DOHH2 (cell line): ENCODE results near the gene ITGAX.

Experiments
- H3F3A ChIP-seq: fragments of 200-600 bp; sonication (generic), shearing (Covaris generic); 2 replicates; pipeline ENCODE4 v1.6.0; 2016; ENCODE audit warnings: antibody characterized with exemption, mild to moderate bottlenecking; ENCODE audit not compliant: control insufficient read depth, insufficient read depth
- H3K27ac ChIP-seq: fragments of 200-600 bp; sonication (generic); 2 replicates; pipeline ENCODE4 v1.5.1; 2014; ENCODE audit warnings: low read depth, mild to moderate bottlenecking, low read length, moderate library complexity
- H3K27me3 ChIP-seq: fragments of 200-600 bp; sonication (generic); 2 replicates; pipeline ENCODE4 v1.6.1; 2014; ENCODE audit warnings: mild to moderate bottlenecking, low read length, mixed read lengths; ENCODE audit not compliant: control insufficient read depth
- H3K36me3 ChIP-seq: fragments of 200-600 bp; sonication (generic); 2 replicates; pipeline ENCODE4 v1.6.1; 2014; ENCODE audit warnings: mild to moderate bottlenecking, low read length, moderate library complexity, mixed read lengths; ENCODE audit not compliant: control insufficient read depth
- H3K4me1 ChIP-seq: fragments of 200-600 bp; sonication (generic); 2 replicates; pipeline ENCODE4 v1.6.1; 2014; ENCODE audit warnings: mild to moderate bottlenecking, low read length, mixed read lengths; ENCODE audit not compliant: control insufficient read depth
- H3K4me2 ChIP-seq: fragments of 200-600 bp; sonication (generic); 2 replicates; pipeline ENCODE4 v1.6.0; 2014; ENCODE audit warnings: mild to moderate bottlenecking, low read length, moderate library complexity
- H3K4me3 ChIP-seq: fragments of 200-600 bp; sonication (generic); 2 replicates; pipeline ENCODE4 v1.5.1; 2014; ENCODE audit warnings: mild to moderate bottlenecking, low read length, mixed read lengths
- H3K79me2 ChIP-seq: fragments of 200-600 bp; sonication (generic); 2 replicates; pipeline ENCODE4 v1.6.1; 2014; ENCODE audit warnings: mild to moderate bottlenecking, low read length, mixed read lengths; ENCODE audit not compliant: control insufficient read depth
- H3K9me2 ChIP-seq: fragments of 200-600 bp; sonication (generic); replicated peaks from 2 replicates; pipeline ENCODE4 v1.6.1; 2014; ENCODE audit warnings: mild to moderate bottlenecking, low read length, mixed read lengths; ENCODE audit not compliant: control insufficient read depth
- H3K9me3 ChIP-seq: fragments of 200-600 bp; sonication (generic); 2 replicates; pipeline ENCODE4 v1.6.1; 2014; ENCODE audit warnings: antibody characterized with exemption, low read length, mixed read lengths; ENCODE audit not compliant: control insufficient read depth, insufficient read depth
- H4K20me1 ChIP-seq: fragments of 200-600 bp; sonication (generic); 2 replicates; pipeline ENCODE4 v1.6.0; 2014; ENCODE audit warnings: low read depth, mild to moderate bottlenecking, antibody characterized with exemption, low read length, moderate library complexity; ENCODE audit not compliant: control insufficient read depth, insufficient read depth
- CTCF ChIP-seq: fragments of 200-600 bp; sonication (generic); IDR thresholded peaks from one replicate; pipeline ENCODE4 v1.5.1; 2014; ENCODE audit warnings: antibody characterized with exemption, mild to moderate bottlenecking, low read depth, low read length; ENCODE audit not compliant: poor library complexity, severe bottlenecking
- EZH2phosphoT487 ChIP-seq: fragments of 200-600 bp; sonication (generic); IDR thresholded peaks from 2 replicates; pipeline ENCODE4 v1.6.1; 2017; ENCODE audit warnings: borderline replicate concordance, mild to moderate bottlenecking, antibody characterized with exemption, low read length, moderate library complexity, mixed read lengths

ITGAX gene

DNA sequence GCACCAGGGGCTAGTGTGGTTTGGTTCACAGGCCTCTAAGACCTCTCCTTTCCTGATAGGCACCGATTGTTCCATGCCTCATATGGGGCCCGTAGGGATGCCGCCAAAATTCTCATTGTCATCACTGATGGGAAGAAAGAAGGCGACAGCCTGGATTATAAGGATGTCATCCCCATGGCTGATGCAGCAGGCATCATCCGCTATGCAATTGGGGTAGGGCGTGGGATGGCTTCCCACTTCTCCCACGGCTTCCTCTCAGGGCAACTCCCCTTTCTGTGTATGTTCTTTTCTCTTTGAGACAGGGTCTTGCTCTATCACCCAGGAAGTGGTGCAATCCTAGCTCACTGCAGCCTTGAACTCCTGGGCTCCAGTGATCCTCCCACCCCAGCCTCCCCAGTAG is 5.3 kb downstream of the ITGAX start:
- Histone ChIP-seq H3K36me3 (no peaks in the 10 kb centered on the region), H3K4me1 (no peaks in the 10 kb centered on the region), H3K4me3 (no peak overlapping the region), H3K79me2 (no peaks in the 10 kb centered on the region), H3F3A (no peaks in the 10 kb centered on the region), H3K4me2 (no peak overlapping the region), H3K27me3 (no peaks in the 10 kb centered on the region), H4K20me1 (no peaks in the 10 kb centered on the region), H3K27ac (no peak overlapping the region), H3K9me2 (no peaks in the 10 kb centered on the region), H3K9me3 (no peaks in the 10 kb centered on the region)
- TF ChIP-seq CTCF (no peak), EZH2phosphoT487 (no peak)

- H3F3A ChIP-seq: no peaks in the 10 kb centered on the region
- H3K79me2 ChIP-seq: no peaks in the 10 kb centered on the region
- no peak overlapping the region for H3K27ac ChIP-seq
- no peak overlapping the region for H3K4me2 ChIP-seq
- H3K36me3 ChIP-seq: no peaks in the 10 kb centered on the region
- H3K9me3 ChIP-seq: no peaks in the 10 kb centered on the region
- H4K20me1 ChIP-seq: no peaks in the 10 kb centered on the region
- H3K9me2 ChIP-seq: no peaks in the 10 kb centered on the region
- TF ChIP-seq CTCF (no peak), EZH2phosphoT487 (no peak)
- no peaks in the 10 kb centered on the region for H3K27me3 ChIP-seq
- no peak overlapping the region for H3K4me3 ChIP-seq
- H3K4me1 ChIP-seq: no peaks in the 10 kb centered on the region
These were observed 6.5 kb downstream of the ITGAX start for GRCh38 chr16:31361201-31362110.

GRCh38 chr16:31362476-31363405 is 7.8 kb downstream of the ITGAX start:
- no peak overlapping the region for H3K27ac ChIP-seq
- H3K4me2 ChIP-seq: no peak overlapping the region
- H3K27me3 ChIP-seq: no peaks in the 10 kb centered on the region
- no peaks in the 10 kb centered on the region for H3K79me2 ChIP-seq
- H3K9me3 ChIP-seq: no peaks in the 10 kb centered on the region
- TF ChIP-seq CTCF: no peak
- TF ChIP-seq EZH2phosphoT487: no peak
- H3F3A ChIP-seq: no peaks in the 10 kb centered on the region
- H3K4me1 ChIP-seq: peaks cover 3% of the 10 kb centered on the region
- no peaks in the 10 kb centered on the region for H3K9me2 ChIP-seq
- H3K36me3 ChIP-seq: no peaks in the 10 kb centered on the region
- H3K4me3 ChIP-seq: no peak overlapping the region
- H4K20me1 ChIP-seq: no peaks in the 10 kb centered on the region
